IgD-negative memory B cell (primary cell): ENCODE results near the gene MGRN1. TPM values are rescaled to one million over a fixed set of nuclear protein-coding genes. Genes with fewer than 3 reads are reported as not detected.

Experiments used
- H3K27ac Mint-ChIP-seq, 3 donors: one replicate each; pipeline ENCODE4 v1.8.0; 2020 to 2022; ENCODE audit warnings: mild to moderate bottlenecking in 3 of 3, mixed read lengths in 3 of 3, moderate library complexity in 1 of 3
- H3K27me3 Mint-ChIP-seq: one replicate; pipeline ENCODE4 v1.8.0; 2021; ENCODE audit warnings: mixed read lengths
- H3K36me3 Mint-ChIP-seq: one replicate; pipeline ENCODE4 v1.8.0; 2020; ENCODE audit warnings: mild to moderate bottlenecking, mixed read lengths
- H3K4me1 Mint-ChIP-seq, 3 donors: one replicate each; pipeline ENCODE4 v1.8.0; 2020 to 2022; ENCODE audit warnings: mixed read lengths in 3 of 3, mild to moderate bottlenecking in 1 of 3
- H3K4me3 Mint-ChIP-seq, 4 donors: one replicate each; pipeline ENCODE4 v1.8.0; 2020 to 2022; ENCODE audit warnings: mild to moderate bottlenecking in 4 of 4, mixed read lengths in 4 of 4, moderate library complexity in 3 of 4
- H3K9me3 Mint-ChIP-seq, 3 donors: one replicate each; pipeline ENCODE4 v1.8.0; 2020 to 2021; ENCODE audit warnings: mixed read lengths in 3 of 3, mild to moderate bottlenecking in 1 of 3
- polyA plus RNA-seq: library from polyadenylated mRNA; unstranded; fragments of 300-500 nt; fragmentation: Illumina TruSeq; gene quantifications from one replicate; pipeline ENCODE4 v1.2.3, GENCODE V29; 2021

Gene MGRN1
- polyA plus RNA-seq, 1 donor from 2014 or later = 8.5 TPM

GRCh38 chr16:4597174-4597573 is 27.5 kb upstream of the MGRN1 start:
- Mint-ChIP-seq H3K27ac (no peak overlapping the region), H3K27me3 (peaks cover 3% of the 10 kb centered on the region), H3K4me1 (peaks cover 0 to 1% (median 0%) of the 10 kb centered on the region in 3 donors), H3K4me3 (no peak overlapping the region), H3K36me3 (no peaks in the 10 kb centered on the region), H3K9me3 (no peaks in the 10 kb centered on the region)

GRCh38 chr16:4599037-4599436 is 25.6 kb upstream of the MGRN1 start:
- no peaks in the 10 kb centered on the region for H3K36me3 Mint-ChIP-seq
- peaks cover 2% of the 10 kb centered on the region for H3K27me3 Mint-ChIP-seq
- H3K4me3 Mint-ChIP-seq = no peak overlapping the region
- H3K4me1 Mint-ChIP-seq = peaks cover 0 to 1% (median 0%) of the 10 kb centered on the region in 3 donors
- peak overlapping the region in 1 of 3 donors; percentile 35 for H3K27ac Mint-ChIP-seq
- no peaks in the 10 kb centered on the region for H3K9me3 Mint-ChIP-seq

- H3K36me3 Mint-ChIP-seq = no peaks in the 10 kb centered on the region
- peaks cover 0 to 1% (median 0%) of the 10 kb centered on the region in 3 donors for H3K4me1 Mint-ChIP-seq
- peaks cover 2% of the 10 kb centered on the region for H3K27me3 Mint-ChIP-seq
- peak overlapping the region in 1 of 4 donors; percentile 47 for H3K4me3 Mint-ChIP-seq
- H3K27ac Mint-ChIP-seq = no peak overlapping the region
- H3K9me3 Mint-ChIP-seq = no peaks in the 10 kb centered on the region
Observed at GRCh38 chr16:4599545-4599944, 25.1 kb upstream of the MGRN1 start.

GRCh38 chr16:4601036-4601863 is 23.4 kb upstream of the MGRN1 start:
- no peaks in the 10 kb centered on the region for H3K4me1 Mint-ChIP-seq
- H3K9me3 Mint-ChIP-seq = no peaks in the 10 kb centered on the region
- no peaks in the 10 kb centered on the region for H3K36me3 Mint-ChIP-seq
- H3K27ac Mint-ChIP-seq = peak overlapping the region in 2 of 3 donors; percentile 39 to 60
- no peaks in the 10 kb centered on the region for H3K27me3 Mint-ChIP-seq
- H3K4me3 Mint-ChIP-seq = no peak overlapping the region

GRCh38 chr16:4601864-4602186 is 22.8 kb upstream of the MGRN1 start:
- H3K36me3 Mint-ChIP-seq = no peaks in the 10 kb centered on the region
- H3K9me3 Mint-ChIP-seq = no peaks in the 10 kb centered on the region
- H3K4me1 Mint-ChIP-seq = no peaks in the 10 kb centered on the region
- no peak overlapping the region for H3K4me3 Mint-ChIP-seq
- H3K27me3 Mint-ChIP-seq = no peaks in the 10 kb centered on the region
- H3K27ac Mint-ChIP-seq = peak overlapping the region in 2 of 3 donors; percentile 39 to 60

GRCh38 chr16:4602331-4602730 is 22.3 kb upstream of the MGRN1 start:
- H3K27me3 Mint-ChIP-seq = no peaks in the 10 kb centered on the region
- H3K4me1 Mint-ChIP-seq = no peaks in the 10 kb centered on the region
- H3K4me3 Mint-ChIP-seq = no peak overlapping the region
- H3K9me3 Mint-ChIP-seq = no peaks in the 10 kb centered on the region
- H3K36me3 Mint-ChIP-seq = no peaks in the 10 kb centered on the region
- no peak overlapping the region for H3K27ac Mint-ChIP-seq

- Mint-ChIP-seq H3K27ac (peak overlapping the region in 1 of 3 donors; percentile 53), H3K27me3 (no peaks in the 10 kb centered on the region), H3K4me3 (no peak overlapping the region), H3K4me1 (no peaks in the 10 kb centered on the region), H3K9me3 (no peaks in the 10 kb centered on the region), H3K36me3 (no peaks in the 10 kb centered on the region)
Observed at GRCh38 chr16:4603624-4604170, 20.9 kb upstream of the MGRN1 start.

- Mint-ChIP-seq H3K4me3 (peak overlapping the region in 1 of 4 donors; percentile 33), H3K36me3 (no peaks in the 10 kb centered on the region), H3K27ac (no peak overlapping the region), H3K4me1 (no peaks in the 10 kb centered on the region), H3K27me3 (no peaks in the 10 kb centered on the region), H3K9me3 (no peaks in the 10 kb centered on the region)
Observed at GRCh38 chr16:4604401-4604800, 20.2 kb upstream of the MGRN1 start.

- Mint-ChIP-seq H3K36me3 (no peaks in the 10 kb centered on the region), H3K27ac (no peak overlapping the region), H3K9me3 (no peaks in the 10 kb centered on the region), H3K4me1 (peaks cover 0 to under 1% (median 0%) of the 10 kb centered on the region in 3 donors), H3K27me3 (no peaks in the 10 kb centered on the region), H3K4me3 (peak overlapping the region in 2 of 4 donors; percentile 23 to 40)
Observed at GRCh38 chr16:4606354-4606753, 18.3 kb upstream of the MGRN1 start.

- peaks cover 0 to 3% (median 2%) of the 10 kb centered on the region in 3 donors for H3K4me1 Mint-ChIP-seq
- no peak overlapping the region for H3K4me3 Mint-ChIP-seq
- H3K27me3 Mint-ChIP-seq = no peaks in the 10 kb centered on the region
- H3K27ac Mint-ChIP-seq = no peak overlapping the region
- H3K9me3 Mint-ChIP-seq = no peaks in the 10 kb centered on the region
- no peaks in the 10 kb centered on the region for H3K36me3 Mint-ChIP-seq
Observed at GRCh38 chr16:4607841-4608703, 16.6 kb upstream of the MGRN1 start.

GRCh38 chr16:4608704-4608980 is 16.0 kb upstream of the MGRN1 start:
- Mint-ChIP-seq H3K4me1 (peaks cover 0 to 4% (median 3%) of the 10 kb centered on the region in 3 donors), H3K9me3 (no peaks in the 10 kb centered on the region), H3K4me3 (no peak overlapping the region), H3K27me3 (no peaks in the 10 kb centered on the region), H3K27ac (no peak overlapping the region), H3K36me3 (no peaks in the 10 kb centered on the region)

- no peak overlapping the region for H3K4me3 Mint-ChIP-seq
- no peaks in the 10 kb centered on the region for H3K9me3 Mint-ChIP-seq
- H3K27ac Mint-ChIP-seq = no peak overlapping the region
- H3K4me1 Mint-ChIP-seq = peaks cover 0 to 4% (median 3%) of the 10 kb centered on the region in 3 donors
- no peaks in the 10 kb centered on the region for H3K27me3 Mint-ChIP-seq
- no peaks in the 10 kb centered on the region for H3K36me3 Mint-ChIP-seq
Observed at GRCh38 chr16:4609200-4610010, 15.2 kb upstream of the MGRN1 start.

GRCh38 chr16:4610011-4611005 is 14.3 kb upstream of the MGRN1 start:
- H3K4me1 Mint-ChIP-seq = peaks cover 0 to 4% (median 3%) of the 10 kb centered on the region in 3 donors
- no peaks in the 10 kb centered on the region for H3K36me3 Mint-ChIP-seq
- no peak overlapping the region for H3K27ac Mint-ChIP-seq
- no peaks in the 10 kb centered on the region for H3K27me3 Mint-ChIP-seq
- H3K4me3 Mint-ChIP-seq = peak overlapping the region in 1 of 4 donors; percentile 23
- H3K9me3 Mint-ChIP-seq = no peaks in the 10 kb centered on the region
